ENCODE data around the gene SLC9A9. TPM values are rescaled to one million over a fixed set of nuclear protein-coding genes. Genes with fewer than 3 reads are reported as not detected.

Gene SLC9A9
- total and polyA plus RNA-seq, 9 of the 15 experiments (the other 6 are each of a cell fraction or from before 2014, with no cell fraction given), result 0.03 to 0.13 TPM; not detected in 7

- H3K36me3 ChIP-seq (ENCODE audit: control insufficient read depth, insufficient read depth, low read length), result no peaks in the 10 kb centered on the region
- 31% methylated on average over 3 of the region's 3 CpGs for WGBS (ENCODE audit: insufficient coverage, low coverage, missing lambda C conversion rate)
- H3K9ac ChIP-seq (ENCODE audit: insufficient read depth in 1 of 2, low read depth in 2 of 2, low read length in 2 of 2), result no peak overlapping the region
- H3K27me3 ChIP-seq (ENCODE audit: control insufficient read depth in 2 of 2, insufficient read depth in 2 of 2, low read length in 2 of 2), result no peaks in the 10 kb centered on the region
- H3K9me1 ChIP-seq (ENCODE audit: control insufficient read depth, insufficient read depth, low read length), result no peaks in the 10 kb centered on the region
- DNase-seq (ENCODE audit: extremely low read depth in 1 of 4, low spot score in 3 of 4) (no peak), FAIRE-seq (no peak), ATAC-seq (no peak)
- H3K9me3 ChIP-seq (replicated peaks; ENCODE audit: control insufficient read depth, insufficient read depth, low read depth, low read length), result no peaks in the 10 kb centered on the region
- BruUV-seq (replicated peaks), result no TSS peak
- TF ChIP-seq ARNT (IDR thresholded peaks at IDR 0.05) (no peak), E2F5 (CRISPR knock-in tag; IDR thresholded peaks at IDR 0.05) (no peak), RCOR1 (IDR thresholded peaks at IDR 0.05; ENCODE audit: borderline replicate concordance in 1 of 2, low read depth in 2 of 2, low read length in 2 of 2) (no peak), TARDBP (IDR thresholded peaks at IDR 0.05) (no peak), GATAD2A (IDR thresholded peaks at IDR 0.05) (no peak), GTF2B (IDR thresholded peaks at IDR 0.05; ENCODE audit: extremely low read depth, insufficient read length) (no peak), FOXP1 (CRISPR knock-in tag; IDR thresholded peaks at IDR 0.05) (no peak), ZNF12 (CRISPR knock-in tag; IDR thresholded peaks at IDR 0.05) (no peak), CREM (IDR thresholded peaks at IDR 0.05; ENCODE audit: low read depth) (no peak), MTA1 (IDR thresholded peaks at IDR 0.05; ENCODE audit: borderline replicate concordance) (no peak), ZFX (CRISPR knock-in tag; IDR thresholded peaks at IDR 0.05) (no peak), KAT8 (IDR thresholded peaks at IDR 0.05; ENCODE audit: low read depth) (no peak), TOE1 (IDR thresholded peaks at IDR 0.05; ENCODE audit: borderline replicate concordance) (no peak), TOE1 (CRISPR knock-in tag; IDR thresholded peaks at IDR 0.05; ENCODE audit: borderline replicate concordance, low read depth) (no peak), IRF2 (CRISPR knock-in tag; IDR thresholded peaks at IDR 0.05) (no peak), SMAD4 (CRISPR knock-in tag; conservative IDR thresholded peaks at IDR 0.05) (no peak), EHMT2 (IDR thresholded peaks at IDR 0.05) (no peak)
- TF ChIP-seq, protein P1, sequence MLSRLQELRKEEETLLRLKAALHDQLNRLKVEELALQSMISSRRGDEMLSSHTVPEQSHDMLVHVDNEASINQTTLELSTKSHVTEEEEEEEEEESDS (CRISPR knock-in tag; IDR thresholded peaks at IDR 0.05), result no peak
- no peak overlapping the region for H3K27ac ChIP-seq (ENCODE audit: extremely low read depth, low read depth, low read length)
- no peaks in the 10 kb centered on the region for H4K20me1 ChIP-seq (replicated peaks; ENCODE audit: control insufficient read depth, insufficient read depth, low read length)
- H3K4me3 ChIP-seq, result no peak overlapping the region
- peaks cover 6 to 14% of the 10 kb centered on the region in 2 experiments; a peak in 4 of 5 replicates for H3K4me1 ChIP-seq (replicated peaks in 1 of 2; ENCODE audit: control insufficient read depth in 2 of 2, insufficient read depth in 2 of 2, low read length in 2 of 2)
- H2AFZ ChIP-seq (ENCODE audit: low read depth, low read length), result no peak overlapping the region
- H3K79me2 ChIP-seq (ENCODE audit: control insufficient read depth, insufficient read depth, low read length), result no peaks in the 10 kb centered on the region
- in situ Hi-C loops (cut with MboI) (no loop called here), intact Hi-C loops (cut with micrococcal nuclease) (no loop called here)
- ChIA-PET POLR2A (interaction anchor here (0.7 to 0.8 kb wide), 2 partner anchors 9 to 17 kb away, joined by 3 read pairs; no protein-coding TSS in a partner anchor), CTCF (ENCODE audit: low intra/inter-chr PET ratio) (no interaction called here)
- no peak overlapping the region for H3K4me2 ChIP-seq (ENCODE audit: insufficient read depth, low read length)
These were observed 490.6 kb downstream of the SLC9A9 start for GRCh38 chr3:143357700-143358099.
